K562 (cell line): ENCODE results near the gene GOLIM4. TPM values are rescaled to one million over a fixed set of nuclear protein-coding genes. Genes with fewer than 3 reads are reported as not detected.

Source experiments
- ATF3 ChIP-seq, 2 experiments: fragments of 450-650 bp in 1 of 2; sonication (generic) in 1 of 2; formaldehyde crosslinking in 1 of 2; IDR thresholded peaks in 1 of 2; conservative IDR thresholded peaks in 1 of 2; 2 replicates each; pipeline versions ENCODE4 v1.6.1 to v1.8.1; 2016 to 2023; ENCODE audit warnings: mild to moderate bottlenecking in 2 of 2, moderate library complexity in 2 of 2, inconsistent platforms in 1 of 2, missing genetic modification reagents in 1 of 2
- CGGBP1 ChIP-seq: fragments of 250-450 bp; sonication (Bioruptor Pico); IDR thresholded peaks from 2 replicates; pipeline ENCODE4 v1.9.0; 2021; ENCODE audit warnings: mild to moderate bottlenecking
- CHD7 ChIP-seq: fragments of 200-600 bp; sonication (generic); IDR thresholded peaks from one replicate; pipeline ENCODE4 v1.6.1; 2012; ENCODE audit warnings: mild to moderate bottlenecking, low read depth, low read length, inconsistent platforms
- HMG20A ChIP-seq: fragments of 450-650 bp; formaldehyde crosslinking; conservative IDR thresholded peaks from 2 replicates; pipeline ENCODE4 v1.4.0; 2020; ENCODE audit warnings: mild to moderate bottlenecking, mixed read lengths
- HMGXB4 ChIP-seq: sonication (generic); formaldehyde crosslinking; IDR thresholded peaks from 2 replicates; pipeline ENCODE4 v1.8.1; 2023; ENCODE audit warnings: mild to moderate bottlenecking, missing genetic modification reagents
- NUFIP1 ChIP-seq: fragments of 450-650 bp; IDR thresholded peaks from 2 replicates; pipeline ENCODE4 v1.6.1; 2018; ENCODE audit not compliant: partially characterized antibody
- PHF8 ChIP-seq: fragments of 200-600 bp; sonication (generic); IDR thresholded peaks from 2 replicates; pipeline ENCODE4 v1.6.1; 2012; ENCODE audit warnings: mixed run types, mild to moderate bottlenecking, inconsistent platforms, low read length, moderate library complexity, borderline replicate concordance
- PYGO2 ChIP-seq: fragments of 450-650 bp; IDR thresholded peaks from 2 replicates; pipeline ENCODE4 v1.6.1; 2016; ENCODE audit warnings: mild to moderate bottlenecking, missing genetic modification characterization, moderate library complexity, missing compliant biosample characterization
- SMARCA4 ChIP-seq: fragments of 450-650 bp; IDR thresholded peaks from 2 replicates; pipeline ENCODE4 v1.6.1; 2016
- SRSF1 ChIP-seq: fragments of 200-400 bp; formaldehyde crosslinking; IDR thresholded peaks from 2 replicates; pipeline ENCODE4 v1.6.1; 2017; ENCODE audit warnings: mild to moderate bottlenecking, low read depth, low read length, moderate library complexity
- ZNF239 ChIP-seq: fragments of 250-450 bp; sonication (Bioruptor Pico); IDR thresholded peaks from 2 replicates; pipeline ENCODE4 v1.4.0; 2020; ENCODE audit warnings: mild to moderate bottlenecking
- ZNF3 ChIP-seq: fragments of 250-450 bp; sonication (Bioruptor Pico); IDR thresholded peaks from 2 replicates; pipeline ENCODE4 v1.5.0; 2021; ENCODE audit warnings: mild to moderate bottlenecking, moderate library complexity
- polyA plus RNA-seq, 8 experiments: library from polyadenylated mRNA; depleted of rRNA in 4 of 8; stranded (reverse) in 5 of 8; unstranded in 3 of 8; fragments of >200 nt; fragmentation: Nextera tagmentation in 2 of 8; fragmentation: Illumina TruSeq in 1 of 8; extraction: Ambion mirVana in 2 of 8; extraction: Trizol in 1 of 8; gene quantifications; 2 replicates each; pipeline versions ENCODE4 v1.2.1 to v1.2.3, GENCODE V29; 2011 to 2014; ENCODE audit warnings: inconsistent platforms in 1 of 8, missing spikeins in 1 of 8
- total RNA-seq, 7 experiments: library from RNA; depleted of rRNA in 6 of 7; stranded (reverse); fragments of >200 nt in 6 of 7; fragmentation: Illumina TruSeq in 2 of 7; extraction: Trizol in 2 of 7; gene quantifications; 2 replicates each; pipeline versions ENCODE4 v1.2.1 to v1.2.3, GENCODE V29; 2011 to 2021; ENCODE audit warnings: low replicate concordance in 1 of 7

The GOLIM4 gene
- total and polyA plus RNA-seq, 9 of the 15 experiments (the other 6 are each of a cell fraction or from before 2014, with no cell fraction given) = 9.3 to 39.4 (median 31.0) TPM

GRCh38 chr3:168096210-168096652 is 507 bp upstream of the GOLIM4 start (continued):
- TF ChIP-seq ZNF239 (CRISPR knock-in tag) (no peak), PHF8 (no peak; the same call in 1 of the 2 replicates), SRSF1 (no peak), CHD7 (no peak), ATF3 (IDR thresholded peaks at IDR 0.05) (no peak), ATF3 (CRISPR knock-in tag; conservative IDR thresholded peaks at IDR 0.05) (no peak), SMARCA4 (no peak; the same call in 1 of the 2 replicates), HMG20A (no peak), CGGBP1 (CRISPR knock-in tag) (no peak), NUFIP1 (no peak), ZNF3 (CRISPR knock-in tag) (no peak), PYGO2 (tag) (no peak), HMGXB4 (no peak)
